Suppressor macrophage (primary cell): Measurements from ENCODE around the gene PTGER3.

Experiments used
- DNase-seq, 4 experiments: peaks; one replicate each; pipeline ENCODE4 v3.0.0-alpha.2; 2020 to 2022

Gene PTGER3

GRCh38 chr1:71049951-71050598, 2.5 kb upstream of the PTGER3 start:
- peak; percentile 73 to 82 (median 80) for DNase-seq

GRCh38 chr1:71046891-71047634, 553 bp downstream of the PTGER3 start:
- DNase-seq = peak; percentile 9 to 43 (median 30)

GRCh38 chr1:71045463-71046028, 2.1 kb downstream of the PTGER3 start:
- DNase-seq = no peak

- DNase-seq = no peak
These were observed 2.8 kb downstream of the PTGER3 start for GRCh38 chr1:71044833-71045232.

GRCh38 chr1:71043065-71043464, 4.6 kb downstream of the PTGER3 start:
- no peak for DNase-seq

GRCh38 chr1:71041806-71042205, 5.8 kb downstream of the PTGER3 start:
- no peak for DNase-seq

GRCh38 chr1:71039661-71040262, 7.9 kb downstream of the PTGER3 start:
- DNase-seq = no peak

- DNase-seq = no peak
These were observed 8.7 kb downstream of the PTGER3 start for GRCh38 chr1:71038942-71039341.

- DNase-seq = no peak
These were observed 9.6 kb downstream of the PTGER3 start for GRCh38 chr1:71037829-71038620.

- DNase-seq = no peak
These were observed 10.6 kb downstream of the PTGER3 start for GRCh38 chr1:71037066-71037465.

GRCh38 chr1:71033136-71033535, 14.5 kb downstream of the PTGER3 start:
- DNase-seq = peak in 2 of 4 experiments; percentile 29 to 42

- no peak for DNase-seq
These were observed 16.2 kb downstream of the PTGER3 start for GRCh38 chr1:71031426-71031825.

- DNase-seq = no peak
These were observed 17.6 kb downstream of the PTGER3 start for GRCh38 chr1:71030026-71030425.

- DNase-seq = no peak
These were observed 18.6 kb downstream of the PTGER3 start for GRCh38 chr1:71028981-71029380.

- no peak for DNase-seq
These were observed 19.6 kb downstream of the PTGER3 start for GRCh38 chr1:71027991-71028390.

GRCh38 chr1:71026093-71026492, 21.5 kb downstream of the PTGER3 start:
- DNase-seq = no peak

- no peak for DNase-seq
These were observed 24.1 kb downstream of the PTGER3 start for GRCh38 chr1:71023515-71023914.

GRCh38 chr1:71019233-71019969, 28.2 kb downstream of the PTGER3 start:
- no peak for DNase-seq

GRCh38 chr1:71018791-71019190, 28.8 kb downstream of the PTGER3 start:
- no peak for DNase-seq

- no peak for DNase-seq
These were observed 31.9 kb downstream of the PTGER3 start for GRCh38 chr1:71015745-71016144.

GRCh38 chr1:71014178-71014579, 33.4 kb downstream of the PTGER3 start:
- no peak for DNase-seq
